COLO668 (cell line): ENCODE results near the gene SHISAL1.

ENCODE experiments used
- DNase-seq: peaks from one replicate; lab custom pipeline; 2025; ENCODE audit not compliant: unreplicated experiment; lab: John Stamatoyannopoulos, UW

SHISAL1 gene

GRCh38 chr22:44312766-44313165 is at the start of gene SHISAL1:
SHISAL1 (minus strand) TSS chr22:44312951; CDS start chr22:44300945, 12,006 bp downstream.
- DNase-seq = no peak

GRCh38 chr22:44361391-44362126 is 48.8 kb upstream of the SHISAL1 start:
- no peak for DNase-seq

- DNase-seq = no peak
Measured at GRCh38 chr22:44360668-44361381, 48.1 kb upstream of the SHISAL1 start.

- DNase-seq = no peak
Measured at GRCh38 chr22:44360306-44360667, 47.5 kb upstream of the SHISAL1 start.

GRCh38 chr22:44359496-44360110 is 46.9 kb upstream of the SHISAL1 start:
- DNase-seq = no peak

- DNase-seq = no peak
Measured at GRCh38 chr22:44358709-44359440, 46.1 kb upstream of the SHISAL1 start.

- peak; percentile 83 for DNase-seq
Measured at GRCh38 chr22:44357966-44358465, 45.3 kb upstream of the SHISAL1 start.

GRCh38 chr22:44357296-44357965 is 44.7 kb upstream of the SHISAL1 start:
- DNase-seq = no peak

GRCh38 chr22:44355716-44356070 is 42.9 kb upstream of the SHISAL1 start:
- DNase-seq = no peak

GRCh38 chr22:44354288-44354687 is 41.5 kb upstream of the SHISAL1 start:
- no peak for DNase-seq

- no peak for DNase-seq
Measured at GRCh38 chr22:44353041-44353440, 40.3 kb upstream of the SHISAL1 start.

GRCh38 chr22:44352378-44353035 is 39.8 kb upstream of the SHISAL1 start:
- DNase-seq = no peak

GRCh38 chr22:44351685-44352377 is 39.1 kb upstream of the SHISAL1 start:
- peak; percentile 71 for DNase-seq

GRCh38 chr22:44351037-44351436 is 38.3 kb upstream of the SHISAL1 start:
- DNase-seq = no peak

GRCh38 chr22:44349594-44349993 is 36.8 kb upstream of the SHISAL1 start:
- no peak for DNase-seq

- DNase-seq = no peak
Measured at GRCh38 chr22:44348971-44349560, 36.3 kb upstream of the SHISAL1 start.

- DNase-seq = no peak
Measured at GRCh38 chr22:44347549-44347948, 34.8 kb upstream of the SHISAL1 start.

- no peak for DNase-seq
Measured at GRCh38 chr22:44347080-44347479, 34.3 kb upstream of the SHISAL1 start.

- no peak for DNase-seq
Measured at GRCh38 chr22:44345872-44346271, 33.1 kb upstream of the SHISAL1 start.
